AG10803 (cell line): Measurements from ENCODE around the gene SLC7A14.

Experiments used
- DNase-seq: peaks from one replicate; pipeline ENCODE4 v3.0.0; 2010; ENCODE audit warnings: low read depth
- H3K4me3 ChIP-seq: 2 replicates; pipeline ENCODE4 v1.5.1; 2011; ENCODE audit warnings: mild to moderate bottlenecking, low read length, control low read depth
- CTCF ChIP-seq: conservative IDR thresholded peaks from 2 replicates; pipeline ENCODE4 v1.5.1; 2011; ENCODE audit warnings: mild to moderate bottlenecking, low read length, control low read depth, inconsistent platforms

Gene SLC7A14

DNA sequence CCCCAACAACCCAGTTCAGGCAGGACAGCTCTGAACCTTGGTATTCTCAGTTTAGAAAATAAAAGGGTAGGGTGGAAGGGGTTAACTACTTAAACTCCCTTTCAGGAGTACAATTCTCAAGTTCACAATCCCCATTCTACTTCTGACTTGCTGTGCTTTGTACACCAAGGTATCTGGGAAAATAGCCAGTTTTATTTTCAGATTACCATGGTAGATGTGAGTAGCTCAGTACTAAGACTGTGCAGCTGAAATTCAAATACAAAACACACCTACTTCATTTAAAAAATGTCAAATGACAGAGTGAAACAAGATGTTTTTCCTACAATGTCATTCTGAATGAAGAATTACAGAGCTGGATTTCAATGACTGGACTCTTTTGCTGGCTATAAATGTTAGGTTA is 27.4 kb downstream of the SLC7A14 start:
- no peak for DNase-seq
- TF ChIP-seq CTCF: no peak
- no peak overlapping the region for H3K4me3 ChIP-seq

DNA sequence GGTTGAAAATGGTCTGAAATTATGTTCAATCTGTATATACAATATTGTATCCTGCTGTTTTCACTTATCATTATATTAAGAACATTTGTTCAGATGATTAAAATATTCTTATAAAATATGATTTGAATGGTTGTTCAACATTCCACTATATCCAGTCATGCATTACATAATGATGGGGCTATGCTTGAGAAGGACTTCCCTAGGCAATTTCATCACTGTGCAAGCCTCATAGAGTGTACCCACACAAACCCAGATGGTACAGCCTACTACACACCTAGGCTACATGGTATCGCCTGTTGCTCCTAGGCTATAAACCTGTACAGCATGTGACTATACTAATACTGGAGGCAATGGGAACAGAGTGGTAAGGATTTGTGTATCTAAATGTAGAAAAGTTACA is 30.5 kb downstream of the SLC7A14 start:
- no peak for TF ChIP-seq CTCF
- peak; percentile 67 for DNase-seq
- H3K4me3 ChIP-seq: no peak overlapping the region

GRCh38 chr3:170553788-170554757 is 31.8 kb downstream of the SLC7A14 start:
- peak; percentile 24 for DNase-seq
- H3K4me3 ChIP-seq: no peak overlapping the region
- TF ChIP-seq CTCF: 0 out of 2 replicates have a peak, but pooled peaks have one; percentile 6

- H3K4me3 ChIP-seq: no peak overlapping the region
- DNase-seq: no peak
- no peak for TF ChIP-seq CTCF
Measured at GRCh38 chr3:170551252-170551651, 34.6 kb downstream of the SLC7A14 start.

DNA sequence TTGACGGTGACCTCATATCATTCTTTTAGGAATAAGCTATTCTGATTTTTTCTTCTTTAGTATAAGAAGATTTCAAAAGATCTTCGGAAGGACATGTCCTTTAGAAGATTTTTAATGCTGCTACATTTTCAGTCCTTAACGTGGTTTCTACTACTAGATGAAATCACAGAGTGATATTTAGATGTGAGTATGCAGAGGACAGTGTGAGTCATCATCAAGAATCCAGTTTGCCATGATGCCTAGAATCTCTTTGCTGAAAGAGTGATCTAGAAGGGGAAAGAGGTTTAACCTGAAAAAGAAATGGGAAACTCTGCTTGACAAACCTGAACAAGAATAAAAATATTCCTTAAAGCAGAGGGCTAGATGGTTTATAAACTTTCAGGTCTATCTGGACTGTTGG is 43.2 kb downstream of the SLC7A14 start:
- peak; percentile 16 for DNase-seq
- H3K4me3 ChIP-seq: no peak overlapping the region
- TF ChIP-seq CTCF: no peak

DNA sequence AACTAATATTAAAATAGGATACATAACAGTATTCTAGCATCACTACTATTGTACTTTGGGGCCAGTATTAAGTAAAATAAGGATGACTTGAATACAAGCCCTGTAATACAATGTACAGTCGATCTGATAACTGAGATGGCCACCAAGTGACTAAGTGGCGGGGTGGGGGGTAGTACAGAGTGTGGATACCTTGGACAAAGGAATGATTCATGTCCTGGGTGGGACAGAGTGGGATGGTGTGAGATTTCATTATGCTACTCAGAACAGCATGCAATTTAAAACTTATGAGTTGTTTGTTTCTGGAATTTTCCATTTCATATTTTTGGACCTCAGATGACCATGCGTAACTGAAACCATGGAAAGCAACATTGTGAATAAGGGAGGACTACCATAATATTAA is 46.0 kb downstream of the SLC7A14 start:
- no peak for DNase-seq
- TF ChIP-seq CTCF: no peak
- H3K4me3 ChIP-seq: no peak overlapping the region

- H3K4me3 ChIP-seq: no peak overlapping the region
- TF ChIP-seq CTCF: no peak
- no peak for DNase-seq
Measured at GRCh38 chr3:170536712-170537111, 49.2 kb downstream of the SLC7A14 start.
